IPS-18a (cell line): ENCODE measurements around the gene STON2.

Experiments used
- H3K27ac ChIP-seq: one replicate; pipeline ENCODE4 v1.5.1; 2013; ENCODE audit warnings: low read length
- H3K27me3 ChIP-seq: one replicate; pipeline ENCODE4 v1.6.1; 2013; ENCODE audit warnings: mild to moderate bottlenecking, low read length; ENCODE audit not compliant: control insufficient read depth, insufficient read depth
- H3K36me3 ChIP-seq: one replicate; pipeline ENCODE4 v1.6.1; 2013; ENCODE audit warnings: low read depth, low read length; ENCODE audit not compliant: control insufficient read depth
- H3K4me1 ChIP-seq: one replicate; pipeline ENCODE4 v1.6.1; 2013; ENCODE audit warnings: low read depth, low read length; ENCODE audit not compliant: control insufficient read depth
- H3K4me3 ChIP-seq: one replicate; pipeline ENCODE4 v1.5.1; 2013; ENCODE audit warnings: low read length
- H3K9ac ChIP-seq: one replicate; pipeline ENCODE4 v1.6.1; 2013; ENCODE audit warnings: mild to moderate bottlenecking, low read length, moderate library complexity
- H3K9me3 ChIP-seq: one replicate; pipeline ENCODE4 v1.6.1; 2013; ENCODE audit warnings: low read depth, low read length; ENCODE audit not compliant: control insufficient read depth

STON2 gene

DNA sequence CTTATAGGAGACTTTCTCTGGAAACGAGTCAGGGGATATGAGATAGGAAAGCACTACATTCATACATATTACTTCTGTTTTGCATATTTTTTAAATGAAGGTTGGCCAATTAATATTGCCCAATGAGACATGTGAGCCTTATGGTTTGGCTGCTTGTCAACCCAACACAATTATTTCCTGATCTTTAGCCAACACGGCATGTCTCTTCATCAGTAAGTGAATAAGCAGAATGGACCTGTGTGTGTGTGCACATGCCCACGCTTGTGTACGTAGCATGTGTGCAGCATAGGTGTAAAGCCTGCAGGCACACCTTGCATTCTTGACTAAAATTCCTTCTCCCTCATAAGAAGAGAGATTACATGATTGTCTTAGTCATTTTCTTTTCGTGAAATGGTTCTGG lies 88.3 kb downstream of the STON2 start:
- Histone ChIP-seq H3K4me3 (no peak overlapping the region), H3K4me1 (peaks cover 65% of the 10 kb centered on the region), H3K9ac (no peak overlapping the region), H3K9me3 (no peaks in the 10 kb centered on the region), H3K27ac (no peak overlapping the region), H3K36me3 (no peaks in the 10 kb centered on the region), H3K27me3 (no peaks in the 10 kb centered on the region)

DNA sequence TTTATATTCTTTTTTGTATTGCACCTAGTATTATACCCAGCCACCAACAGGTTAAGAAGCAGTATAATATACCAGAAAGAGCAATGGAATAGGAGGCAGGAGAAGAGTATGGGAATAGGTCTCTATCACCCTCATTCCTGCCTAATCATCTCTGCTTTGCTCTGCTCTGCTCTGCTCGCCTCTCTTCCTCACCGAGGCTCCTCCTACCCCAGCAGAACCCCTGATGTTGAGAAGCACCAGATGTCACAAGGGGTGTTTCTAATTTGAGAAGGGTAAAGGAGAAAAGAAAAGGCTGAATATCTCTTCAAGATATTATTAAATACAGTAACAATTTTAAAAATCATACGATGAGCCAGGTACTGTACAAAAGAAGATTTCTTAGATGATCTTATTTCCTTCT lies 89.0 kb downstream of the STON2 start:
- no peak overlapping the region for H3K27ac ChIP-seq
- H3K36me3 ChIP-seq, result no peaks in the 10 kb centered on the region
- no peak overlapping the region for H3K4me3 ChIP-seq
- no peak overlapping the region for H3K9ac ChIP-seq
- H3K4me1 ChIP-seq, result peaks cover 66% of the 10 kb centered on the region
- H3K27me3 ChIP-seq, result no peaks in the 10 kb centered on the region
- H3K9me3 ChIP-seq, result no peaks in the 10 kb centered on the region

GRCh38 chr14:81310606-81311005 lies 89.5 kb downstream of the STON2 start:
- no peak overlapping the region for H3K27ac ChIP-seq
- no peaks in the 10 kb centered on the region for H3K9me3 ChIP-seq
- no peaks in the 10 kb centered on the region for H3K36me3 ChIP-seq
- H3K9ac ChIP-seq, result no peak overlapping the region
- H3K4me3 ChIP-seq, result no peak overlapping the region
- H3K4me1 ChIP-seq, result peaks cover 62% of the 10 kb centered on the region
- H3K27me3 ChIP-seq, result no peaks in the 10 kb centered on the region

DNA sequence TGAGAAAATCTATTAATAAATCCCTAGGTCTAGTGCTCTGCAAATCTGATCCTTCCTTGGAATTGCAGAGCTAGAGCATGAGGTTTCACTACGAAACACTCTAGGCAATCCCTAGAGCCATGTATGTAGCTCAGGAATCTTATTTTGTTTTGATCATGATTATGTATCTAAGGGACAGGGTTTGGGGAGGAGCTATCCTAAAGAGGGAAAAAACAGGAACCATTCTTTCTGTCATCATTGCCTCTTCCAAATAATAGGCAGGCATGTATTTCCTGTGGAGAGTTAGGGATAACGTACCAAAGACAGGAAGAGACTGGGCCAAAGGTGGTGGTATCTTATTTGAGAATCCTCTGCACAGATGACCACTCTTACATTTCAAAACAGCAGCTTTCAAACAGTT lies 90.6 kb downstream of the STON2 start:
- Histone ChIP-seq H3K4me3 (no peak overlapping the region), H3K36me3 (no peaks in the 10 kb centered on the region), H3K4me1 (peaks cover 59% of the 10 kb centered on the region), H3K9me3 (no peaks in the 10 kb centered on the region), H3K9ac (no peak overlapping the region), H3K27ac (no peak overlapping the region), H3K27me3 (no peaks in the 10 kb centered on the region)

GRCh38 chr14:81305743-81306142 lies 94.4 kb downstream of the STON2 start:
- Histone ChIP-seq H3K4me1 (peaks cover 26% of the 10 kb centered on the region), H3K9ac (no peak overlapping the region), H3K9me3 (no peaks in the 10 kb centered on the region), H3K36me3 (no peaks in the 10 kb centered on the region), H3K4me3 (no peak overlapping the region), H3K27ac (no peak overlapping the region), H3K27me3 (no peaks in the 10 kb centered on the region)

GRCh38 chr14:81305065-81305464 lies 95.1 kb downstream of the STON2 start:
- peaks cover 26% of the 10 kb centered on the region for H3K4me1 ChIP-seq
- no peak overlapping the region for H3K27ac ChIP-seq
- H3K36me3 ChIP-seq, result no peaks in the 10 kb centered on the region
- H3K27me3 ChIP-seq, result no peaks in the 10 kb centered on the region
- no peak overlapping the region for H3K9ac ChIP-seq
- no peak overlapping the region for H3K4me3 ChIP-seq
- H3K9me3 ChIP-seq, result no peaks in the 10 kb centered on the region

DNA sequence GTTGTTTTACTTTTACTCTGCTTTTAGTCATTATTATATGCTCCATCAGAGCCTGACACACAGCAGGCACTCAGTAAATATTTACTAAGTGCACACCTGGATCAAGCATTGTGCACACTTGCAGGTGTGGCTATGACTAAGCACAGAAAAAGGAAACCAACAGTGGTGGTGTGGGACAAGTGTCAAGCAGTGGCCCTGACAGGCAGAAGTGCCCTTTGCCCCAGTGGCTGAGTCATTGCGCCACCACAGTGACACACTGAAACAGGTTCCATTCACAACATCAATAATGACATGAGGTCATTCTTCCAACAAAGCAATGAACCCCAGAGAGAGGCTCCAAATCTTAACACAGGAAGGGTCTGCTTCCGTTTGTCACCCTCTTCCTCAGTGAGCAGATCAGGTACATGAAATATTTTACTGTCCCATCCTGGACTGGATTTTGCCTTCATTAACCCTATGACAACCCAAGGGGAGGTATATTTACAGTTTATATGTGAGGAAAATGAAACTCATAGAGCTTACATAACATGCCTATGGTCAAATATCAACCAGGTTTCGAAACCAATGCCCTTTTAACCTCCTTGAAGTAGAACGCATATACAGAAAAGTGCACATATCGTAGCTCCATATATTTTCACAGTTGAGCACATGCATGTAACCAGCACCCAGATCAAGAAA lies 96.7 kb downstream of the STON2 start:
- H3K27ac ChIP-seq, result no peak overlapping the region
- no peaks in the 10 kb centered on the region for H3K9me3 ChIP-seq
- H3K4me3 ChIP-seq, result no peak overlapping the region
- no peak overlapping the region for H3K9ac ChIP-seq
- H3K36me3 ChIP-seq, result no peaks in the 10 kb centered on the region
- no peaks in the 10 kb centered on the region for H3K27me3 ChIP-seq
- peaks cover 26% of the 10 kb centered on the region for H3K4me1 ChIP-seq

GRCh38 chr14:81302638-81303037 lies 97.5 kb downstream of the STON2 start:
- H3K4me1 ChIP-seq, result peaks cover 23% of the 10 kb centered on the region
- H3K27ac ChIP-seq, result no peak overlapping the region
- no peak overlapping the region for H3K4me3 ChIP-seq
- no peaks in the 10 kb centered on the region for H3K36me3 ChIP-seq
- no peaks in the 10 kb centered on the region for H3K27me3 ChIP-seq
- H3K9me3 ChIP-seq, result no peaks in the 10 kb centered on the region
- no peak overlapping the region for H3K9ac ChIP-seq

GRCh38 chr14:81301813-81302212 lies 98.3 kb downstream of the STON2 start:
- no peaks in the 10 kb centered on the region for H3K36me3 ChIP-seq
- no peaks in the 10 kb centered on the region for H3K27me3 ChIP-seq
- H3K4me1 ChIP-seq, result peaks cover 15% of the 10 kb centered on the region
- H3K9ac ChIP-seq, result no peak overlapping the region
- no peaks in the 10 kb centered on the region for H3K9me3 ChIP-seq
- H3K27ac ChIP-seq, result no peak overlapping the region
- H3K4me3 ChIP-seq, result no peak overlapping the region

DNA sequence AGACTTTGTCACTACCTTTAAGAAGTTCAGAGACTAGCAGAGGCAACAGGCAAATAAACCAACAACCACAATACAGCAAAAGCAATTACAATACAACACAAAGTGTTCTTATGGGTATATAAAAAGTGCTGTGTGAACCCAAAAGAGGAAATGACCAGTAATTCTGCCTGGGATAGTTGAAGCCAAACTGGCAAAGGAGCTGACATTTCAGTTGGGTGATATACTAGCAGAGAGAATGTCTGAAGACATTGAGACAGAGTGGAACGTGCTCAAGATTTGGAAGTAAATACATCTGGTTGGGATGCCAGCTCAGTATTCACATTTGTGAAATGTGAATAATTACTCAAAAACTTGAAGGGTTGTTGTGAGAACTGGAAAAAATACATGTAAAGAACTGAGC lies 98.8 kb downstream of the STON2 start:
- no peak overlapping the region for H3K4me3 ChIP-seq
- no peak overlapping the region for H3K27ac ChIP-seq
- peaks cover 10% of the 10 kb centered on the region for H3K4me1 ChIP-seq
- H3K9ac ChIP-seq, result no peak overlapping the region
- no peaks in the 10 kb centered on the region for H3K36me3 ChIP-seq
- H3K27me3 ChIP-seq, result no peaks in the 10 kb centered on the region
- no peaks in the 10 kb centered on the region for H3K9me3 ChIP-seq

- Histone ChIP-seq H3K9me3 (no peaks in the 10 kb centered on the region), H3K4me3 (no peak overlapping the region), H3K27ac (no peak overlapping the region), H3K27me3 (no peaks in the 10 kb centered on the region), H3K4me1 (no peaks in the 10 kb centered on the region), H3K9ac (no peak overlapping the region), H3K36me3 (no peaks in the 10 kb centered on the region)
These were observed 101.2 kb downstream of the STON2 start for GRCh38 chr14:81298911-81299310.

DNA sequence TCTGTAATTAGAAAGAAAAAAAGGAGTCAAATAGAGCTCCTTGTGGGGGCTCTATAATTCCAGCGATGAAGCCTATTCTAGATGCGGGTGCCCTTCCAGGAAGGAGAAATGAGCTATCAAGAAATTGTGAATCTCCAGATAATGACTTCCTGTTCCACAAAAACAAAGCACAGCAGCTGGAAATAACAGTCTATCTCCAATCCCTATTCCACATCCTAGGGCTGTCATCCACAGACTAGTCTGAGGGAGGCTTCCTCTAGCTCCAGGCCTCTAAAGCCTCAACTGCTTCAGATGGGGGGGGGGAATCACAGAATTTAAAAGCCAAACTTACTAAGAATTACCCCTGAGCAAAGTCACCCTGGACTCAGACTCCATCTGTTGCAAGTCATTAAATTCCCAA lies 102.0 kb downstream of the STON2 start:
- H3K4me3 ChIP-seq, result no peak overlapping the region
- H3K36me3 ChIP-seq, result no peaks in the 10 kb centered on the region
- H3K27ac ChIP-seq, result no peak overlapping the region
- no peaks in the 10 kb centered on the region for H3K9me3 ChIP-seq
- no peak overlapping the region for H3K9ac ChIP-seq
- no peaks in the 10 kb centered on the region for H3K27me3 ChIP-seq
- no peaks in the 10 kb centered on the region for H3K4me1 ChIP-seq
